ENCODE results near the gene SUGCT.

GRCh38 chr7:40889099-40889498 lies 754.3 kb downstream of the SUGCT start:
- TF ChIP-seq CTCF (IDR thresholded peaks at IDR 0.05) (no peak), TEAD1 (CRISPR knock-in tag; IDR thresholded peaks at IDR 0.05) (no peak), E2F5 (CRISPR knock-in tag; IDR thresholded peaks at IDR 0.05) (no peak), ATF2 (CRISPR knock-in tag; IDR thresholded peaks at IDR 0.05; ENCODE audit: borderline replicate concordance, low read depth) (no peak), ATF3 (CRISPR knock-in tag; conservative IDR thresholded peaks at IDR 0.05) (no peak), PREB (CRISPR knock-in tag; IDR thresholded peaks at IDR 0.05; ENCODE audit: borderline replicate concordance) (no peak), CREB1 (CRISPR knock-in tag; IDR thresholded peaks at IDR 0.05) (no peak), FOXP4 (CRISPR knock-in tag; IDR thresholded peaks at IDR 0.05) (no peak), ARID4B (CRISPR knock-in tag; IDR thresholded peaks at IDR 0.05; ENCODE audit: borderline replicate concordance) (no peak)
